GM23338 (cell line): ENCODE results near the gene ADIPOR2. TPM values are rescaled to one million over a fixed set of nuclear protein-coding genes. Genes with fewer than 3 reads are reported as not detected.
A peak's percentile ranks its signal among the peaks of the same experiment; 100 is the strongest.

Experiments
- ATAC-seq: fragments of 200-7000 bp; cut with Tn5 transposase; 3 replicates; pipeline ENCODE4 v1.9.1; 2020
- DNase-seq: peaks from one replicate; pipeline ENCODE4 v3.0.0-alpha.2; 2015; ENCODE audit warnings: low spot score
- H2AFZ ChIP-seq: fragments of 200-600 bp; sonication (generic); 2 replicates; pipeline ENCODE4 v1.8.0; 2016; ENCODE audit warnings: antibody characterized with exemption, mild to moderate bottlenecking, moderate library complexity
- H3F3A ChIP-seq: fragments of 200-600 bp; sonication (generic); replicated peaks from 2 replicates; pipeline ENCODE4 v1.8.0; 2017; ENCODE audit warnings: antibody characterized with exemption, mixed run types, low read depth
- H3K27ac ChIP-seq: fragments of 200-600 bp; sonication (generic); 2 replicates; pipeline ENCODE4 v1.6.1; 2016; ENCODE audit warnings: low read depth
- H3K27me3 ChIP-seq: fragments of 200-600 bp; sonication (generic); 2 replicates; pipeline ENCODE4 v1.8.0; 2016; ENCODE audit warnings: mild to moderate bottlenecking, mixed run types, moderate library complexity; ENCODE audit not compliant: insufficient read depth
- H3K36me3 ChIP-seq: fragments of 200-600 bp; sonication (generic); 2 replicates; pipeline ENCODE4 v1.8.0; 2016; ENCODE audit warnings: mild to moderate bottlenecking; ENCODE audit not compliant: insufficient read depth
- H3K4me1 ChIP-seq: fragments of 200-600 bp; sonication (generic); 2 replicates; pipeline ENCODE4 v1.8.0; 2016; ENCODE audit warnings: mild to moderate bottlenecking, moderate library complexity; ENCODE audit not compliant: insufficient read depth
- H3K4me2 ChIP-seq: fragments of 200-600 bp; sonication (generic); 2 replicates; pipeline ENCODE4 v1.7.1; 2017; ENCODE audit warnings: mixed run types
- H3K4me3 ChIP-seq: fragments of 200-600 bp; sonication (generic); 2 replicates; pipeline ENCODE4 v1.6.1; 2016; ENCODE audit warnings: mixed run types
- H3K79me2 ChIP-seq: fragments of 200-600 bp; sonication (generic); replicated peaks from 2 replicates; pipeline ENCODE4 v1.8.0; 2017; ENCODE audit warnings: mild to moderate bottlenecking; ENCODE audit not compliant: insufficient read depth
- H3K9me2 ChIP-seq: fragments of 200-600 bp; sonication (generic); 2 replicates; pipeline ENCODE4 v1.8.0; 2017; ENCODE audit not compliant: insufficient read depth
- H4K20me1 ChIP-seq: fragments of 200-600 bp; sonication (generic); replicated peaks from 2 replicates; pipeline ENCODE4 v1.8.0; 2017; ENCODE audit warnings: mild to moderate bottlenecking; ENCODE audit not compliant: insufficient read depth
- H3K27ac Mint-ChIP-seq: 2 replicates; pipeline ENCODE4 v1.8.0; 2020; ENCODE audit warnings: inconsistent platforms, mild to moderate bottlenecking, moderate library complexity, mixed read lengths
- H3K27me3 Mint-ChIP-seq: 3 replicates; pipeline ENCODE4 v1.8.0; 2022; ENCODE audit warnings: low read depth, mild to moderate bottlenecking, moderate library complexity, mixed read lengths, inconsistent platforms; ENCODE audit not compliant: insufficient read depth, poor library complexity
- H3K36me3 Mint-ChIP-seq: 3 replicates; pipeline ENCODE4 v1.8.0; 2021; ENCODE audit warnings: low read depth, mild to moderate bottlenecking, inconsistent platforms, moderate library complexity, mixed read lengths
- H3K4me1 Mint-ChIP-seq: 3 replicates; pipeline ENCODE4 v1.8.0; 2020; ENCODE audit warnings: mild to moderate bottlenecking, inconsistent platforms, mixed read lengths
- H3K4me3 Mint-ChIP-seq: 3 replicates; pipeline ENCODE4 v1.8.0; 2021; ENCODE audit warnings: moderate library complexity, mild to moderate bottlenecking, inconsistent platforms, mixed read lengths
- H3K9me3 Mint-ChIP-seq: 3 replicates; pipeline ENCODE4 v1.8.0; 2020; ENCODE audit warnings: moderate library complexity, mild to moderate bottlenecking, inconsistent platforms, mixed read lengths
- CTCF ChIP-seq, 2 experiments: fragments of 200-600 bp in 1 of 2; sonication (generic) in 1 of 2; conservative IDR thresholded peaks; 2 replicates each; pipeline versions ENCODE4 v1.5.1 to v1.6.1; 2016 to 2017; ENCODE audit warnings: antibody characterized with exemption in 2 of 2, low read depth in 2 of 2, mild to moderate bottlenecking in 2 of 2, moderate library complexity in 1 of 2
- EZH2phosphoT487 ChIP-seq: fragments of 200-600 bp; sonication (generic); IDR thresholded peaks from one replicate; pipeline ENCODE4 v1.8.1; 2018; ENCODE audit warnings: antibody characterized with exemption; ENCODE audit not compliant: unreplicated experiment
- JUNB ChIP-seq: IDR thresholded peaks from one replicate; pipeline ENCODE4 v1.6.1; 2016; ENCODE audit warnings: antibody characterized with exemption; ENCODE audit not compliant: unreplicated experiment
- STAT1 ChIP-seq: IDR thresholded peaks from one replicate; pipeline ENCODE4 v1.6.1; 2016; ENCODE audit warnings: antibody characterized with exemption; ENCODE audit not compliant: unreplicated experiment
- ZNF331 ChIP-seq: fragments of 250-450 bp; sonication (Bioruptor Pico); IDR thresholded peaks from 2 replicates; pipeline ENCODE4 v1.5.0; 2020; ENCODE audit warnings: low read depth, mild to moderate bottlenecking, moderate library complexity
- polyA plus RNA-seq: library from polyadenylated mRNA; unstranded; fragments of >200 nt; fragmentation: Nextera tagmentation; extraction: Ambion mirVana; gene quantifications from 2 replicates; pipeline ENCODE4 v1.2.1, GENCODE V29; 2016
- total RNA-seq: library from RNA; depleted of rRNA; stranded (reverse); fragments of >200 nt; shearing (Covaris generic); gene quantifications from 2 replicates; pipeline ENCODE4 v1.2.3, GENCODE V29; 2014
- TF ChIP-seq, protein P1 (sequence below): fragments of 250-450 bp; sonication (Bioruptor Pico); IDR thresholded peaks from 2 replicates; pipeline ENCODE4 v1.5.0; 2020; ENCODE audit warnings: mild to moderate bottlenecking, moderate library complexity

ADIPOR2 gene
- total and polyA plus RNA-seq, 2 experiments from 2014 or later: 11.7 to 36.2 TPM

DNA sequence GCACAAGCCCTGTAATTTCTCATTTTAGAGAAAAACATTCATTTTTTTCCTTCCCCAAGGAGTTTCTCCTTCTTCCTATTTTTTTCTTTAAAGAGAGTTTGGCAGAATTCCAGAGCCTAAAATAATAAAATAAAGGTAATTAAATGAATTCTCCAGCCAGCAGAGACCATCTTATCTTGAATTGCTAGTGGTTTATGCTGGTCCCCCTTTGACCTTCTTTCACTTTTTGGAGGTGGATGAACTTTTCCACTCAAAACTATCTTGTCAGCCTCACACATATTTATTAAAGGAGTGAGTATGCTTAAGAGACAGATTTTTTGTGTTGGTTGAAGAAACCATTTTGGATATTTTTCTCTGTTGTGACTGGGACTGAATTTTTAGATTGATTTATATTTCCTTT, 47.6 kb downstream of the ADIPOR2 start:
- H3K4me1 ChIP-seq: no peaks in the 10 kb centered on the region; the same call in 1 of the 2 replicates
- H3K4me1 Mint-ChIP-seq: peaks cover 25% of the 10 kb centered on the region
- ATAC-seq (no peak), DNase-seq (no peak)
- H2AFZ ChIP-seq: no peak overlapping the region
- H3K4me2 ChIP-seq: no peak overlapping the region
- H4K20me1 ChIP-seq: peaks cover 21% of the 10 kb centered on the region
- no peaks in the 10 kb centered on the region for H3K27me3 ChIP-seq
- no peaks in the 10 kb centered on the region for H3K27me3 Mint-ChIP-seq
- H3K9me2 ChIP-seq: no peaks in the 10 kb centered on the region
- H3K9me3 Mint-ChIP-seq: peaks cover 6% of the 10 kb centered on the region; the same call in 2 of the 3 replicates
- peaks cover 5% of the 10 kb centered on the region; the same call in 2 of the 3 replicates for H3K36me3 Mint-ChIP-seq
- no peak overlapping the region for H3K4me3 Mint-ChIP-seq
- H3K79me2 ChIP-seq: peaks cover 98% of the 10 kb centered on the region
- TF ChIP-seq STAT1 (no peak), ZNF331 (CRISPR knock-in tag) (no peak), JUNB (no peak), CTCF (conservative IDR thresholded peaks at IDR 0.05; ENCODE audit: low read depth in 2 of 2) (no peak), EZH2phosphoT487 (no peak)
- TF ChIP-seq, protein P1, sequence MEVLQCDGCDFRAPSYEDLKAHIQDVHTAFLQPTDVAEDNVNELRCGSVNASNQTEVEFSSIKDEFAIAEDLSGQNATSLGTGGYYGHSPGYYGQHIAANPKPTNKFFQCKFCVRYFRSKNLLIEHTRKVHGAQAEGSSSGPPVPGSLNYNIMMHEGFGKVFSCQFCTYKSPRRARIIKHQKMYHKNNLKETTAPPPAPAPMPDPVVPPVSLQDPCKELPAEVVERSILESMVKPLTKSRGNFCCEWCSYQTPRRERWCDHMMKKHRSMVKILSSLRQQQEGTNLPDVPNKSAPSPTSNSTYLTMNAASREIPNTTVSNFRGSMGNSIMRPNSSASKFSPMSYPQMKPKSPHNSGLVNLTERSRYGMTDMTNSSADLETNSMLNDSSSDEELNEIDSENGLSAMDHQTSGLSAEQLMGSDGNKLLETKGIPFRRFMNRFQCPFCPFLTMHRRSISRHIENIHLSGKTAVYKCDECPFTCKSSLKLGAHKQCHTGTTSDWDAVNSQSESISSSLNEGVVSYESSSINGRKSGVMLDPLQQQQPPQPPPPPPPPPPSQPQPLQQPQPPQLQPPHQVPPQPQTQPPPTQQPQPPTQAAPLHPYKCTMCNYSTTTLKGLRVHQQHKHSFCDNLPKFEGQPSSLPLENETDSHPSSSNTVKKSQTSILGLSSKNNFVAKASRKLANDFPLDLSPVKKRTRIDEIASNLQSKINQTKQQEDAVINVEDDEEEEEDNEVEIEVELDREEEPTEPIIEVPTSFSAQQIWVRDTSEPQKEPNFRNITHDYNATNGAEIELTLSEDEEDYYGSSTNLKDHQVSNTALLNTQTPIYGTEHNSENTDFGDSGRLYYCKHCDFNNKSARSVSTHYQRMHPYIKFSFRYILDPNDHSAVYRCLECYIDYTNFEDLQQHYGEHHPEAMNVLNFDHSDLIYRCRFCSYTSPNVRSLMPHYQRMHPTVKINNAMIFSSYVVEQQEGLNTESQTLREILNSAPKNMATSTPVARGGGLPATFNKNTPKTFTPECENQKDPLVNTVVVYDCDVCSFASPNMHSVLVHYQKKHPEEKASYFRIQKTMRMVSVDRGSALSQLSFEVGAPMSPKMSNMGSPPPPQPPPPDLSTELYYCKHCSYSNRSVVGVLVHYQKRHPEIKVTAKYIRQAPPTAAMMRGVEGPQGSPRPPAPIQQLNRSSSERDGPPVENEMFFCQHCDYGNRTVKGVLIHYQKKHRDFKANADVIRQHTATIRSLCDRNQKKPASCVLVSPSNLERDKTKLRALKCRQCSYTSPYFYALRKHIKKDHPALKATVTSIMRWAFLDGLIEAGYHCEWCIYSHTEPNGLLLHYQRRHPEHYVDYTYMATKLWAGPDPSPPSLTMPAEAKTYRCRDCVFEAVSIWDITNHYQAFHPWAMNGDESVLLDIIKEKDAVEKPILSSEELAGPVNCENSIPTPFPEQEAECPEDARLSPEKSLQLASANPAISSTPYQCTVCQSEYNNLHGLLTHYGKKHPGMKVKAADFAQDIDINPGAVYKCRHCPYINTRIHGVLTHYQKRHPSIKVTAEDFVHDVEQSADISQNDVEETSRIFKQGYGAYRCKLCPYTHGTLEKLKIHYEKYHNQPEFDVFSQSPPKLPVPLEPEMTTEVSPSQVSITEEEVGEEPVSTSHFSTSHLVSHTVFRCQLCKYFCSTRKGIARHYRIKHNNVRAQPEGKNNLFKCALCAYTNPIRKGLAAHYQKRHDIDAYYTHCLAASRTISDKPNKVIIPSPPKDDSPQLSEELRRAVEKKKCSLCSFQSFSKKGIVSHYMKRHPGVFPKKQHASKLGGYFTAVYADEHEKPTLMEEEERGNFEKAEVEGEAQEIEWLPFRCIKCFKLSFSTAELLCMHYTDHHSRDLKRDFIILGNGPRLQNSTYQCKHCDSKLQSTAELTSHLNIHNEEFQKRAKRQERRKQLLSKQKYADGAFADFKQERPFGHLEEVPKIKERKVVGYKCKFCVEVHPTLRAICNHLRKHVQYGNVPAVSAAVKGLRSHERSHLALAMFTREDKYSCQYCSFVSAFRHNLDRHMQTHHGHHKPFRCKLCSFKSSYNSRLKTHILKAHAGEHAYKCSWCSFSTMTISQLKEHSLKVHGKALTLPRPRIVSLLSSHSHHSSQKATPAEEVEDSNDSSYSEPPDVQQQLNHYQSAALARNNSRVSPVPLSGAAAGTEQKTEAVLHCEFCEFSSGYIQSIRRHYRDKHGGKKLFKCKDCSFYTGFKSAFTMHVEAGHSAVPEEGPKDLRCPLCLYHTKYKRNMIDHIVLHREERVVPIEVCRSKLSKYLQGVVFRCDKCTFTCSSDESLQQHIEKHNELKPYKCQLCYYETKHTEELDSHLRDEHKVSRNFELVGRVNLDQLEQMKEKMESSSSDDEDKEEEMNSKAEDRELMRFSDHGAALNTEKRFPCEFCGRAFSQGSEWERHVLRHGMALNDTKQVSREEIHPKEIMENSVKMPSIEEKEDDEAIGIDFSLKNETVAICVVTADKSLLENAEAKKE (CRISPR knock-in tag): no peak
- no peaks in the 10 kb centered on the region for H3F3A ChIP-seq
- no peak overlapping the region for H3K4me3 ChIP-seq
- no peaks in the 10 kb centered on the region for H3K36me3 ChIP-seq
- H3K27ac Mint-ChIP-seq: 0 out of 2 replicates have a peak overlapping the region, but pooled peaks have one; percentile 45
- no peak overlapping the region for H3K27ac ChIP-seq
